B cell (primary cell): Measurements from ENCODE around the gene TRMT2B. TPM values are rescaled to one million over a fixed set of nuclear protein-coding genes. Genes with fewer than 3 reads are reported as not detected.

Experiments used
- ATAC-seq: fragments of 200-7000 bp; cut with Tn5 transposase; one replicate; pipeline ENCODE4 v1.10.0; 2021; ENCODE audit warnings: low read depth, mild to moderate bottlenecking, moderate number of reproducible peaks, moderate library complexity
- CTCF ChIA-PET: fragments of 350-600 bp; sonication (Branson Sonifier 250); formaldehyde crosslinking; loops from one replicate; lab custom pipeline; 2021; ENCODE audit warnings: antibody characterized with exemption, inconsistent platforms; lab: Charles Lee
- POLR2A ChIA-PET: fragments of 350-600 bp; sonication (Branson Sonifier 250); formaldehyde crosslinking; loops from one replicate; lab custom pipeline; 2021; ENCODE audit warnings: antibody characterized with exemption; lab: Charles Lee
- DNase-seq: peaks from one replicate; pipeline ENCODE4 v3.0.0; 2013
- H2AFZ ChIP-seq: 2 replicates; pipeline ENCODE4 v1.6.1; 2012; ENCODE audit warnings: mild to moderate bottlenecking, low read depth, low read length; ENCODE audit not compliant: insufficient read depth, poor library complexity, severe bottlenecking
- H3K27ac ChIP-seq, 2 donors: 1 replicate in 1 of 2; 2 replicates in 1 of 2; pipeline ENCODE4 v1.5.1; 2012 to 2013; ENCODE audit warnings: low read length in 2 of 2, mild to moderate bottlenecking in 2 of 2, moderate library complexity in 1 of 2
- H3K27me3 ChIP-seq, 4 experiments: fragments of 200-600 bp in 1 of 4; sonication (generic) in 1 of 4; replicated peaks in 1 of 4; 1 replicate in 2 of 4; 2 replicates in 2 of 4; pipeline versions ENCODE4 v1.6.1 to v1.7.0; 2013 to 2016; ENCODE audit warnings: low read length in 3 of 4, mild to moderate bottlenecking in 2 of 4, mixed read lengths in 1 of 4, moderate library complexity in 1 of 4; ENCODE audit not compliant: insufficient read depth in 4 of 4, control insufficient read depth in 3 of 4; ENCODE audit errors: control extremely low read depth in 1 of 4
- H3K36me3 ChIP-seq, 2 experiments: replicated peaks in 1 of 2; 1 replicate in 1 of 2; 2 replicates in 1 of 2; pipeline versions ENCODE4 v1.6.1 to v1.7.1; 2013; ENCODE audit warnings: low read length in 1 of 2; ENCODE audit not compliant: insufficient read depth in 2 of 2, control insufficient read depth in 1 of 2; ENCODE audit errors: control extremely low read depth in 1 of 2, extremely low read depth in 1 of 2
- H3K4me1 ChIP-seq, 2 donors: fragments of 200-600 bp in 1 of 2; sonication (generic) in 1 of 2; 1 replicate in 1 of 2; 2 replicates in 1 of 2; pipeline versions ENCODE4 v1.5.1 to v1.6.1; 2013 to 2017; ENCODE audit warnings: low read length in 2 of 2; ENCODE audit not compliant: control insufficient read depth in 2 of 2, insufficient read depth in 2 of 2
- H3K4me2 ChIP-seq: replicated peaks from 2 replicates; pipeline ENCODE3; 2012; ENCODE audit warnings: mild to moderate bottlenecking, low read depth, low read length; ENCODE audit not compliant: poor library complexity, severe bottlenecking
- H3K4me3 ChIP-seq, 5 experiments: fragments of 200-600 bp in 1 of 5; sonication (generic) in 1 of 5; 1 replicate in 3 of 5; 2 replicates in 2 of 5; pipeline versions ENCODE4 v1.5.1 to v1.7.0; 2011 to 2016; ENCODE audit warnings: low read length in 4 of 5, mild to moderate bottlenecking in 4 of 5, low read depth in 2 of 5, control low read depth in 1 of 5, moderate library complexity in 1 of 5; ENCODE audit not compliant: insufficient read depth in 1 of 5; ENCODE audit errors: control extremely low read depth in 1 of 5, extremely low read depth in 1 of 5
- H3K79me2 ChIP-seq: fragments of 200-600 bp; sonication (generic); one replicate; pipeline ENCODE4 v1.6.0; 2016; ENCODE audit warnings: low read length; ENCODE audit not compliant: control insufficient read depth, insufficient read depth
- H3K9ac ChIP-seq: fragments of 200-600 bp; sonication (generic); 2 replicates; pipeline ENCODE4 v1.6.1; 2017; ENCODE audit warnings: mild to moderate bottlenecking, low read length, moderate library complexity
- H3K9me3 ChIP-seq, 3 donors: one replicate each; pipeline versions ENCODE4 v1.6.1 to v1.7.1; 2013; ENCODE audit warnings: low read length in 2 of 3; ENCODE audit not compliant: control insufficient read depth in 2 of 3, insufficient read depth in 1 of 3; ENCODE audit errors: control extremely low read depth in 1 of 3
- H4K20me1 ChIP-seq: 2 replicates; pipeline ENCODE4 v1.6.0; 2012; ENCODE audit warnings: mild to moderate bottlenecking, low read length; ENCODE audit not compliant: insufficient read depth, control insufficient read depth, poor library complexity, severe bottlenecking
- H3K27ac Mint-ChIP-seq: one replicate; pipeline ENCODE4 v1.8.0; 2021; ENCODE audit warnings: mixed read lengths
- H3K27me3 Mint-ChIP-seq: one replicate; pipeline ENCODE4 v1.8.0; 2021; ENCODE audit warnings: mixed read lengths
- H3K4me1 Mint-ChIP-seq: one replicate; pipeline ENCODE4 v1.8.0; 2021; ENCODE audit warnings: mixed read lengths
- H3K4me3 Mint-ChIP-seq: one replicate; pipeline ENCODE4 v1.8.0; 2021; ENCODE audit warnings: mixed read lengths
- H3K9me3 Mint-ChIP-seq: one replicate; pipeline ENCODE4 v1.8.0; 2022; ENCODE audit warnings: mixed read lengths; ENCODE audit not compliant: insufficient read depth
- EZH2 ChIP-seq: IDR thresholded peaks from 2 replicates; pipeline ENCODE4 v1.6.1; 2012; ENCODE audit warnings: borderline replicate concordance, low read depth, mild to moderate bottlenecking, moderate library complexity, low read length; ENCODE audit not compliant: insufficient read depth, poor library complexity, severe bottlenecking
- WGBS: methylation state at CpG from one replicate; pipeline ENCODE4 v1.1.5; 2013; ENCODE audit warnings: missing lambda C conversion rate; ENCODE audit not compliant: insufficient coverage; 5-methylcytosine and 5-hydroxymethylcytosine counted together
- intact Hi-C: fragments of 100-400 bp; cut with micrococcal nuclease; formaldehyde crosslinking; loops from one replicate; pipeline ENCODE4 v1.10.0; 2022
- polyA minus RNA-seq: library from RNA; depleted of rRNA, polyadenylated mRNA; stranded (reverse); fragments of >200 nt; gene quantifications from 2 replicates; pipeline ENCODE4 v1.2.3, GENCODE V29; 2012
- polyA plus RNA-seq: library from polyadenylated mRNA; depleted of rRNA; stranded (reverse); fragments of >200 nt; gene quantifications from 2 replicates; pipeline ENCODE4 v1.2.3, GENCODE V29; 2012
- total RNA-seq, 2 donors: library from RNA; stranded (reverse); fragments of 120-200 nt in 1 of 2; gene quantifications; 1 replicate in 1 of 2; 2 replicates in 1 of 2; pipeline versions ENCODE4 v1.2.3 to v1.2.4, GENCODE V29; 2013 to 2022
- TF ChIP-seq, protein P1 (sequence below): fragments of 200-600 bp; IDR thresholded peaks from one replicate; pipeline ENCODE4 v1.8.0; 2022; ENCODE audit warnings: antibody characterized with exemption, mild to moderate bottlenecking

TRMT2B gene, protein sequence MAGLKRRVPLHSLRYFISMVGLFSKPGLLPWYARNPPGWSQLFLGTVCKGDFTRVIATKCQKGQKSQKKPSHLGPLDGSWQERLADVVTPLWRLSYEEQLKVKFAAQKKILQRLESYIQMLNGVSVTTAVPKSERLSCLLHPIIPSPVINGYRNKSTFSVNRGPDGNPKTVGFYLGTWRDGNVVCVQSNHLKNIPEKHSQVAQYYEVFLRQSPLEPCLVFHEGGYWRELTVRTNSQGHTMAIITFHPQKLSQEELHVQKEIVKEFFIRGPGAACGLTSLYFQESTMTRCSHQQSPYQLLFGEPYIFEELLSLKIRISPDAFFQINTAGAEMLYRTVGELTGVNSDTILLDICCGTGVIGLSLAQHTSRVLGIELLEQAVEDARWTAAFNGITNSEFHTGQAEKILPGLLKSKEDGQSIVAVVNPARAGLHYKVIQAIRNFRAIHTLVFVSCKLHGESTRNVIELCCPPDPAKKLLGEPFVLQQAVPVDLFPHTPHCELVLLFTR
- total RNA-seq (51.2 and 56.4 TPM in 2 replicates), polyA plus RNA-seq (29.9 and 30.9 TPM in 2 replicates), polyA minus RNA-seq (29.3 and 37.8 TPM in 2 replicates)
- 39.9 TPM for total RNA-seq (2013)

DNA sequence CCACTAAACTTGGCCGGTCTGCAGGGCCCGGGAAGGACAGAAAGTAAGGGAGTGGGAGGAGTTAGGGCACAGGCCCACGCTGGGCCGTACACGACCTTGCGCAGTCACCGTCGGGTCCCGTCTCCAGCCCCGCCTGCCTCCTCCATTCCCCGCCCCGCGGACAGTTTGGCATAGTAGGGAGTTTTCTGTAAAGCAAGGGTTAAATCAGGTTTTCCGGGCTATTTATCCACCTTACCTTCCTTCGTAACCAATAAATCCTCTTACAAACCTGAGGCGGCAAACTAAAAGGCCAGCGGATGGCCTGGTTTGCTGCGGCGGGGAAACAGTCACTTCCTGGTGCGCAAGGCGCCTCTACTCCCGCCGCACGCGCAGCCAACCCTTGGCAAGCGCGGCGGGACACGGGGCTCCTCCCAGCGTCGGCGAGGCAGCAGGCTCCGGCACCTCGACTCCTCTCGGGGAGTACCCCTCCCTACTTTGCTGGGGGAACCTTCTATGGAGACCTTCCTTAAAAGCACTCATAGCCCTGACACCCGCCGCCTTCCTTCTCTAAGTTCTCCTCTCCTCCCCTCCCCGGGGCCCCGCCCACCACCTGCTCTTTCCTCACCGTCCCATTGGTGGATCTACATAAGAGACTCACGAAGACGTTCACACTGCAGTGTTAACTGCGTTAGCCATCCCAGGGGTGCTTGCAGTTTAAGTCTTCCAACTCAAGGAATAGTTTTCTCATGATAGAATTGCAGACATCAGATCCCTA is at the start of gene TRMT2B:
Gene TRMT2B, minus strand, starts transcription at position 563 of the 754 bp plus-strand sequence. CDS start 9,822 bp downstream, outside the sequence.
- ChIA-PET POLR2A (no interaction called here), CTCF (no interaction called here)
- TF ChIP-seq, protein P1, sequence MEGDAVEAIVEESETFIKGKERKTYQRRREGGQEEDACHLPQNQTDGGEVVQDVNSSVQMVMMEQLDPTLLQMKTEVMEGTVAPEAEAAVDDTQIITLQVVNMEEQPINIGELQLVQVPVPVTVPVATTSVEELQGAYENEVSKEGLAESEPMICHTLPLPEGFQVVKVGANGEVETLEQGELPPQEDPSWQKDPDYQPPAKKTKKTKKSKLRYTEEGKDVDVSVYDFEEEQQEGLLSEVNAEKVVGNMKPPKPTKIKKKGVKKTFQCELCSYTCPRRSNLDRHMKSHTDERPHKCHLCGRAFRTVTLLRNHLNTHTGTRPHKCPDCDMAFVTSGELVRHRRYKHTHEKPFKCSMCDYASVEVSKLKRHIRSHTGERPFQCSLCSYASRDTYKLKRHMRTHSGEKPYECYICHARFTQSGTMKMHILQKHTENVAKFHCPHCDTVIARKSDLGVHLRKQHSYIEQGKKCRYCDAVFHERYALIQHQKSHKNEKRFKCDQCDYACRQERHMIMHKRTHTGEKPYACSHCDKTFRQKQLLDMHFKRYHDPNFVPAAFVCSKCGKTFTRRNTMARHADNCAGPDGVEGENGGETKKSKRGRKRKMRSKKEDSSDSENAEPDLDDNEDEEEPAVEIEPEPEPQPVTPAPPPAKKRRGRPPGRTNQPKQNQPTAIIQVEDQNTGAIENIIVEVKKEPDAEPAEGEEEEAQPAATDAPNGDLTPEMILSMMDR, result no peak
- no peak for TF ChIP-seq EZH2
- Histone ChIP-seq H3K79me2 (peaks cover 7% of the 10 kb centered on the region), H3K36me3 (peaks cover 0 to 6% of the 10 kb centered on the region in 2 experiments), H3K9ac (peak within 1 kb of the TSS; percentile 72), H4K20me1 (no peaks in the 10 kb centered on the region), H3K4me3 (peak within 1 kb of the TSS; percentile 56 to 85 (median 76)), H3K27ac (peak within 1 kb of the TSS; percentile 59 to 86), H3K4me2 (peak within 1 kb of the TSS; percentile 74), H3K27me3 (no peaks in the 10 kb centered on the region), H2AFZ (peak within 1 kb of the TSS; percentile 85), H3K4me1 (peaks cover 7 to 13% of the 10 kb centered on the region in 2 donors), H3K9me3 (no peaks in the 10 kb centered on the region)
- H3K27ac Mint-ChIP-seq, result peak within 1 kb of the TSS; percentile 93
- 0% methylated on average over 19 of the region's 43 CpGs for WGBS
- peaks cover 25% of the 10 kb centered on the region for H3K4me1 Mint-ChIP-seq
- H3K4me3 Mint-ChIP-seq, result peak within 1 kb of the TSS; percentile 86
- no peaks in the 10 kb centered on the region for H3K9me3 Mint-ChIP-seq
- ATAC-seq, result peak; percentile 83
- DNase-seq, result peak; percentile 85
- no peaks in the 10 kb centered on the region for H3K27me3 Mint-ChIP-seq
- intact Hi-C loops, result loop anchor here (1.0 to 5.0 kb wide), 3 partner anchors 47 to 356 kb away; partner anchors contain the start of genes CENPI, CSTF2, GLA and HNRNPH2
